Measurements from ENCODE around the gene SMAD3.

SMAD3 gene

DNA sequence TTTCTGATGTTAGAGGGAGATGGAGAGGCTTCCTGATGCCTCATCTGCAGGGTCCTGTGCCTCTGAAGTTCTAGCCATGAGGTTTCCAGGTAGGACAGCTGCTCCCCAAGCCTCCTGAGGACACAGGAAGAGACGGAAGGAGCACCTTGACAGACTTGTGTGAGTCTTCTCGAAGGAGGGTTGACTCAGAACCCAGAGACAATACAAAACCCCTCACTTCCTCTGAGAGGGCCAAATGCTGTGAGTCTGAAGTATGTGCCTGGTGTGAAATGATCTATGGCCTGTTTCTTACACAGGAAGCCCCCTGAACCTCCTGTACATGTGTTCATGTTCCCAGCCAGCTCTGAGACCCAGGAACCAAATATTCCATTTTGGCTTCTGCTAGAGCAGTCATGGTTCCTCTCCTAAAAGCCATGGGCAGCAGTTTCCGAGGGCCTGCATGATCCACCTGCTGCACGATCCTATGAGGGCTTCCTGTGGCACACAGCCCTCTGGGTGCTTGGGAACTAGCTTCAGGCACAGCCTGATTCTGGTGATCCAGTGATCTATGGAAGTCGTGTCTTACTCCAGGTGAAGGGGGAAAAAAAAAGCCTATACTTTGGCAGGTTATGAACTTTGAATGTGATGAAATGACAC lies 126.9 kb downstream of the SMAD3 start:
- in situ Hi-C loops (cut with MboI; ENCODE audit: low sequenced_read_pairs), result no loop called here

DNA sequence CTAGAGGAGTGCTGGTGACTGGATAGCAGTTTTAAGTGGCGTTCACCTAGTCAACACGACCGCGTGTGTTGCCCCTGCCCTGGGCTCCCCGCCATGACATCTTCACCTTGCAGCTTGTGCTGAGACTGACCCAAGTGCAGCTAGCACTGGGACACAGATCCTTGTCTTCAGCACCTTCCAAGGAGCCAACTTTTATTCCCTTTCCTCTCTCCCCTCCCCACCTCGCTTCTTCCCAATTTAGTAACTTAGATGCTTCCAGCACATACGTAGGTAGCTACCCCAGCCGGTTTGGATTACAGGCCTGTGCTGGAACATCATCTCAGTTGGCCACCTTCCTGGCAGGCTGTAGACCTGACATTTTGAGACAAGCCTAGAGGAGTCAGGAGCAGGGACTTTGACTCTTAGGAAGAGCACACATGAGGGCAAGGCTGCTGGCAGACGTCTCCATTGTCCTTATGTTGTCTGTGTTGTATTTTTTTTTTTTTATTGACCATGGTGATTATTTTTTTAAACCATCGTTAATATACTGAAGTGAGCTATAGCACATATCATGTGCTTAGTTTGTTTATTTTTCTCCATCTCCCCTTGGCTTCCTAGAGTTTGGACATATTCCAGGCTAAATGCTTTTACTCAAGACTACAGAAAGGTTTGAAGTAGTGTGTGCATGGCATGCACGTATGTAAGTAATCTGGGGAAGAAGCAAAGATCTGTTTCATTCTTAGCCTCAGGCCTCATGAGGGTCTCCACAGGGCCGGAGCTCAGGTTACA lies 128.0 kb downstream of the SMAD3 start:
- in situ Hi-C loops (cut with MboI; ENCODE audit: low sequenced_read_pairs), result no loop called here

DNA sequence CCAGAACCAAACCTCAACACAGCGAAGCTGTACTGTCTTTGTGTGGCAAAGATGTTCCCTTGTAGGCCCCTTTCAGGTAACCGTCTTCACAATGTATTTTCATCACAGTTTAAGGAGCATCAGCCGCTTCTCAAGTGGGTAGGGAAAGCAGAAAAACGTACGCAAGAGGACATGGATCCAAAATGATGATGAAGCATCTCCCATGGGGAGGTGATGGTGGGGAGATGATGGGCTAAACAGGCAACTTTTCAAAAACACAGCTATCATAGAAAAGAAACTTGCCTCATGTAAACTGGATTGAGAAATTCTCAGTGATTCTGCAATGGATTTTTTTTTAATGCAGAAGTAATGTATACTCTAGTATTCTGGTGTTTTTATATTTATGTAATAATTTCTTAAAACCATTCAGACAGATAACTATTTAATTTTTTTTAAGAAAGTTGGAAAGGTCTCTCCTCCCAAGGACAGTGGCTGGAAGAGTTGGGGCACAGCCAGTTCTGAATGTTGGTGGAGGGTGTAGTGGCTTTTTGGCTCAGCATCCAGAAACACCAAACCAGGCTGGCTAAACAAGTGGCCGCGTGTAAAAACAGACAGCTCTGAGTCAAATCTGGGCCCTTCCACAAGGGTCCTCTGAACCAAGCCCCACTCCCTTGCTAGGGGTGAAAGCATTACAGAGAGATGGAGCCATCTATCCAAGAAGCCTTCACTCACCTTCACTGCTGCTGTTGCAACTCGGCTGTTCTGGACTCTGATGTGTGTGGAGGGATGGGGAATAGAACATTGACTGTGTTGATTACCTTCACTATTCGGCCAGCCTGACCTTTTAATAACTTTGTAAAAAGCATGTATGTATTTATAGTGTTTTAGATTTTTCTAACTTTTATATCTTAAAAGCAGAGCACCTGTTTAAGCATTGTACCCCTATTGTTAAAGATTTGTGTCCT lies 129.0 kb downstream of the SMAD3 start:
- in situ Hi-C loops (cut with MboI; ENCODE audit: low sequenced_read_pairs), result no loop called here

DNA sequence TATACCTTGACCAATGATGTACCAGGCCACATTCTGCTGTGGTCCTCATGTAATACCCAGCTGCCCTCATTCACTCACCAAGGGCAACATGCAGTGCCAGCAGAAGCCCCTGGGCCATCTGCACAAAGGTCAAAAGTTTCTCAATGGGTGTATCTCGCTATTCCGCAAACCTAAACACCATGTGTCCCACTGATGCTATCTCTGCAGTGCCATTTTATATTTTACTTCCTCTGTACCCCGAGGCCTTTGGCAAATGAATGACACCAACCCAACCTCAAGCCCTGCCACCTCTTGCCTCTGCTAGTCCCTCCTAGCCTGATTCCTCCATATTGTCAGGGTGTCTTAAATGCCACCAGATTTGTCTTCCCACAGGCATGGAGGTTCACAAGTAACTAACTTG lies 129.9 kb downstream of the SMAD3 start:
- in situ Hi-C loops (cut with MboI; ENCODE audit: low sequenced_read_pairs), result no loop called here

DNA sequence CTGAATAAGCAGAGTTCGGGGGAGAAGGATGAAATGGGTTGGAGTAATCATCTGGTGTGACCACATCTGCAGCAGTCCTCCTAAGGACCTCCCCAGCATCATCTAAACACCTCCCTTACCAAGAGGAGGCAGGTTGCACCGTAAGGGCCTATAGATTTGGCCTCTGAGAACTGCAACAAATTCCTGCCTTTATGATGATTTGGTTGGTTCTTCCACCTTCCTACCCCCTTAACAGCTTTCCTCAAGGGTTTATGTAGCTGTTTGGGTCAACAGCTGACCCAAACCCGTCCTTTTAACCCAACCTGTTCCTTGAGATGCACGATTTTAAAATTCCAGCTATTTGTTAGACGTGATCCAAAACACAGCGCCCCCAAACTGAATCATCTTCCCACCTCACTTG lies 130.8 kb downstream of the SMAD3 start:
- in situ Hi-C loops (cut with MboI; ENCODE audit: low sequenced_read_pairs), result no loop called here

DNA sequence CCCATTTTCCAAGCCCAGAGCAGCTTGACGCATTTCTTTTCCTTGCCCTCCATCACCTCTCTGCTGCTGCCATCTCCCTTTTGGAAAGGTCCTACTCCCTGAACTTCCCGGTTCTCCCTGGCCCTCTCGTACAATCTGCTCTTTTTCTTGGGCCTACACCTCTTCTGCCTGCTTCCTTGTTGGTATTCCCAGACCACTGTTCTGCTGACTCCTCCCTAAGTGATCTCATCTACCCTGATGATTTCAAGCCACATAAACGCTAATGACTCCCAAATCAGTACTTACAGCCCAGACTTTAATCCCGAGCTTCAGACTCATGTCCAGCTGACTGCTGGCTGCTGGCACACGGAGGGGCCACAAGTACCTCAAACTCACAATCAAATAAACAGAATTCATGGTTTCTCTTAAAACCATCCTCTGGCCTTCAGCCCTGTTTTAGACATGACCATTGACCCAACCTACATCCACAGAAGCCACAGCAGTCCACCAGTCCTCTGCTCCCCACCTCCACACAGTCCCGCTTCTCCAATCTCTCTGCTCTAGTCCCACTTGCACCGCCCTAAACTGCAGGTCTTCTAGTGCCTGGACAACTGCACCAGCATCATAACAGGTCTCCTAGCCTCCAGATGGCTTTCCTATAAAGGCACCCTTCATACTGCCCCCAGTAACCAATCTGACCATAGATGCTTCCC lies 131.4 kb downstream of the SMAD3 start:
- in situ Hi-C loops (cut with MboI; ENCODE audit: low sequenced_read_pairs), result no loop called here

DNA sequence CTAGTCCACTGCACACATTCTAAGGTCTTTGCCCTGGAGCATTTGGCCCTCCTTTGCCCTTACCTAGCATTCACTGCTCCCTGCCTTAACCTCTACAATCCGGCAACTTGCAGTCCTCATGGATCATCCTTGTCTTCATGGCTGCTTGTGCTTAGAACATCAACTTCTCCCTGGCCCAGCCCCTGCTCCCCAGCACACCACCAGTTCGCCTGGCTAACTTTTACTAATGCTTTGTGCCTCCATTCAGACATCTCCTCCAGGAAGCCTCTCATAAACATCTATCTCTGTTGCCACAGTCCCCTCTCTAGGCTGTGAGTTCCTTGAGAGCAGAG lies 131.9 kb downstream of the SMAD3 start:
- in situ Hi-C loops (cut with MboI; ENCODE audit: low sequenced_read_pairs), result no loop called here

DNA sequence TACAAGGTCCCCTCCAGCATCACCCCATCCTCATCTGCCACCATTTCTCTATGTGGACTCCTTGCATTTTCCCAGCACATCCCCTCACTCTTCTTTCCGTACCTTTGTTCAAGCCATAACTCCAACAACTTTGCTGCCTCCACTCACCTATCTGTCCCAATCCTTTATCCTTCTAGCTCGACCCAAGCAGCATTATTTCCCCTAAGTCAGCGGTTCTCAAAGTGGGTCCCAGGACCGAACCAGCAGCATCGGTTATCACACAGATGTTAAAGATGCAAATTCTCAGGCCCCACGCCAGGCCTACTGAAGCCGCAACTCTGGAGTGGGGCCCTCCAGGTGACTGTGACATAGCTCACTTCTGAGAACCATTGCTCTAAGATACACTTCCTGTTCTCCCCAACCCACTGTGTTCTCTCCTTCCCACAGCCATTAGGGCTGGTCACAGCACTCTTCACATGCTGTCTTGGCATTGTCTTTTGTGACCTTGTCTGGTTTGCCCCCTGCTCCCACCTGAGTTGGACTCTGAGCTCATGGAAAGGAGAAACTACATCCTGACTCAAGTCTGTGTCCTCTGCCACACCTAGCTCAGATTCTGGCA lies 132.9 kb downstream of the SMAD3 start:
- in situ Hi-C loops (cut with MboI; ENCODE audit: low sequenced_read_pairs), result no loop called here

DNA sequence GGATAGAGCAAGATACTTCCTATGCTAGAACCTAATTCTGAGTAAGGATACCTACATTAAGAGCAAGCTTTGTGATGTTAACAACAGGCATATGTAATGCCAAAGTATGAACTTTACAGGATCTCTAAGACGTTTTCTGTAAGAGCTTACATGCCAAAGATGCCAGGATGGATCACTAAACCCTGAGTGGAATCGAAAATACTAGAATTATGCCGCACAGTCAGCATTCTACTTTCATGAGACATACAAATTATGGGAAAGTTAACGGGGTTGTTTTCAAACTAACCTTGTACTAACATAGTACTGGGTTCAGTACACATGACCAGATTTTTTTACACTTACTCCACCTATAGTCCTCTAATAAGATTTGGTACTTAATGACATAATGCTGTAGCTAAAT lies 134.0 kb downstream of the SMAD3 start:
- in situ Hi-C loops (cut with MboI; ENCODE audit: low sequenced_read_pairs), result no loop called here

DNA sequence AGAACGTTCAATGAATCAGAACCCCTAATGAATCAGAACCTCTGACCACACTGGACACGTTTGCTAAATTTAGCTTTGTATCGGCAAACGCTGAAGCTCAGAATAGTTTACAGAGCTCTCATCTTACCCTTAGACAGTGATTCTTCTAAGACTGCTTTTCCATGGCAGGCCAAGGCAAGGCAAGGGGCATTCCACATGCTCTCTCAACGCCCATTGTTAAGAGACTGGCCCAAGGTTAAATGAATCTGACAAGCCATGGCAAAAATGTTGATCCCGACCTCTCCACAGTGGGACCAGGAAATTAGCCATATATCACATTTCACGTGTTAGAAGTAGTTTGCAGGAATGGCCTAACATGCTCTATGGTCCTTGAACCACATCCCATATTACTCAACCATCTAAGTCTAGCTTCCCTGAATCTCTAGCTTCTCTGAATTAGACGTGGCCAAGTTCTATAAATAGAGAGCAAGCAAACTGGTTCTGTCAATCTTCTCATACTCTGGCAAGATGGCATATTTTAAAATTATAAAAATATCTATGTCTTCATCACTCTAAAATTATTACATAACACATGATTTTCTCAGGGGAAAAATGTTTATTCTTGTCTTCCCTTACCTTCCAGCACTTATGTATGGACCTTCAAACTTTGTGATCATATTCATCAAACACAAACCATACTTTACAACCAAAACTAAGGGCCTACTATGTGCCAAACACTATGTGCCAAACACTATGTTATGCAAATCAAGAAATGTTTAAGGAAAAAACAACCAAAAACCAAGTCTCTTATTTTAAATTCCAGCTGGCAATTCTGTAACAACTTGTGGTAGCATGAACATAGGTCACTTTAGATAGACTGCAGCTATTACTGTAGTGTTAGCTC lies 134.7 kb downstream of the SMAD3 start:
- in situ Hi-C loops (cut with MboI; ENCODE audit: low sequenced_read_pairs), result no loop called here

DNA sequence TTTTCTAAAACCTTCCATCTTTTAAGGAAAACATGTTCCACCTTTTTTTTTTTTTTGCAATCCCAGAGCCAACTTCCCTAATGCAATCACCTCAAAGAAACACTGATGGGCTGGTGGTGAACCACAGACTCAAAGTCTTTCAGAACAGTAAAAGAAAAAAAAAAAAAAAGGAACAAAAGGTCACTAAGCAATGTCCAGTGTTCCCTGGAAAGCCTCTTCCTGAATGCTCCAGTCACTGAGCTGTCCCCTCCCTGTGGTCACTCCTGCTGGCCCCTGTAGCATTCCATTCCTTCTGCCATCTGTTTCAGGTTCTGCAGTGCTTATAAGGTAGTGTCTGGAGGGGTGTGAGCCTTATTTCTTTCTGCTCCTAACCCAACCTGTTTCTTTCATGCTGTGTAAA lies 135.7 kb downstream of the SMAD3 start:
- in situ Hi-C loops (cut with MboI; ENCODE audit: low sequenced_read_pairs), result no loop called here

DNA sequence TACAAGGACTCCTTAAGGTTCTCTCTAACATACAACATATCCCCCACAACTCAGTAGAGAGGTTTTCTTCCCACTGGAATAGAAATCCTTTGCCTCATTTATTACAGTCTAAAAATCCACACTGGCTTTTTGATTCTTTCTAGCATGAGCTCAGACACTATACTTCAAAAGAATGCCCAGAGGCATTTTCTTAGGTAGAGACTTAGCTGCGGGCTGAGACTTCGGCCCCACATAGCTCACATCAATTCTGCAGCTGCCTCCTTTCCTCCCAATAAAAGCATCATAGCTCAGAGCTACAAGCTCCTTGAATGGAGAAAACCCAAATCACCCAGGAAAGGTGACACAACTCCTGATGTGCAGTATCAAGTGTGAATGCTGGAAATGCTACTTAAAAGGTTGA lies 136.7 kb downstream of the SMAD3 start:
- in situ Hi-C loops (cut with MboI; ENCODE audit: low sequenced_read_pairs), result no loop called here

DNA sequence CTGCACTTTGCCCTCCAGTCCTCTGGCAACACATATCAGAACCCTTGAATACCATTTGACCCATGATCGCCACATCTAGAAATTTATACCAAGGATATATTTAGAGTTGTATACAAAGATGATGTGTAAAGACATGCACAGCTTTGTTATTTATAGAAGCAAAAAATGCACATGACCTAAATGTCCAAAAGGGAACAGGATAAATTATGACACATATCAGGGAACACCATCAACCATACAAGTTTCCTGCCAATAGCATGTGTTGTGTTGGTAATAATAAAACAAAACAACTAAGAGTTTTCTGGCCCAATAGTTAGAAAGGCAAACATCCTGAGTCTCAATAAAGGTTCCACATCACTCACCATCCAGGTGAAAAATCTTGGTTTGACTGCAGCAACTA lies 137.6 kb downstream of the SMAD3 start:
- in situ Hi-C loops (cut with MboI; ENCODE audit: low sequenced_read_pairs), result no loop called here

DNA sequence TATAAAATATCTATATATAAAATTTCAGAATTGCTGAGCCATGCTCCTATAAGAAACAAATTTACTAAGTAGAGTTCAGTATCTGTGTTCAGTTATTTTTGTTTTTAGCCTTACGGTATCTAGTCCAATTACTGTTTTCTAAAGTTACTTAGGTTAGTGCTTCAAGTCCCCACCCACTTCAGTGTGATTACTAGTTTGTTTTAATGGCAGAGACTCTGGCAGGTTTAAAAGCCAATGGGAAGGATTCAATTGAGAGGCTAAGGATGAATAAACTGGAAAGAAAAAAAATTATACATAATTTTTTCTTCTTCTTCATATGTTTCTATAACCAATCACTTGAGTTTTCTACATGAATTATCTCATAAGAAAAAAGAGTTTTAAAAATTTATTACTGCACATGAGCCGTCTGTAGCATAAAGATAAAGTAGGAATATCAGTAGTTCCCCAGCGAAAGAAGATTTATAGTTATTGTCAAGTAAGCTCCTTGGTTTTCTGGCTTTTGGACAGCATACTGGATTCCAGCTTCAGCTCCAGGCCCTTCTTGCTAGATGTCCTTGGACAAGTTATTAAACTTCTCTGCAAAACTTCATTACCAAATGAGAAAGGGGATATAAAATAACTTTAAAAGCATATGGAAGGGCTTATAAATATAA lies 142.3 kb downstream of the SMAD3 start:
- in situ Hi-C loops (cut with MboI; ENCODE audit: low sequenced_read_pairs), result no loop called here

DNA sequence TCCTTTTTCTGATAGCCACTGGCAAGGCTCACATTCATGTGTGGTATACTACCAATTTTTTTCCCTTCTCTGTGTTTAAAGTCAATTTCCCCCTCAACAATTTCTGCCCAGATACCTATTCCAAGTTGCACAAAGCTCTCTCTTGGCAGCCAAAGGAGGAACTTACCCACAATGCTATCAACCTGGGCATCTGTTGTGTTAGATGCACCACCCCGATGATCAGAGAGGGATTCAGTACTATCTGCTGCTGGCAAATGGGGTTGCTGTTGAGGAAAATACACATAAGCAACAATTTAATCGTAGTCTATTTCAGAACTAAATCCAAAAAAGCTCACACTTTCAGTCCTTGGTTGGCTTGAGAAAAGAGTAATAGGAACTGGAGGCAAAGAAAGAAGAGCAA lies 143.0 kb downstream of the SMAD3 start:
- in situ Hi-C loops (cut with MboI; ENCODE audit: low sequenced_read_pairs), result no loop called here

DNA sequence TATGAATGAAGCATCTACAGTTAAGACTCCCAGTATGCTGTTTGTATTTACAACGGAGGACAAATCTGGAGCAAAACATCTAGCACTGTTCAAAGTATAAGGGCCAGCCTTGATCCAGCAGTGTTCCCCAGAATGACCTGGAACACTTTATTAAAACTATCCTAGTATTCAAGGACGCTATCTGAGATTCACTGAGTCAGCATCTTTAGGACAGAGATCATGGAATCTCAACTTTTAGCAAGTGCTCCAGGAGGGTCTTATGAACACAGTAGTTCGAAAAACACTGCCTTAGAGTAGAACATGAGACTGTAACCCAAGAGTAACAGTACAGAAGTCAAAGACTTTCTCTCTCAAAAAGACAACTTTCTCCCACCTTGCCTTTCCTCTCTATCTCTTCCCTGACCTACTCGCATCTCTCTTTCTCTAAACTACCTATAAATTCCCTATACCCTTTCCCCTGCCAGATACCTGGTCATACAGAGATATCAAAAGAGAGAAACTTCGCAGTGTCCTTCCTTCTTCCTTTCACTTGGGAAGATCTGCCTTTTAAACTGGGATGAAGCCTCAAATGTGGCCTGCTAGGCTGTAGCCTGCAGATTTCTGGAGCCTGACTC lies 145.3 kb downstream of the SMAD3 start:
- in situ Hi-C loops (cut with MboI; ENCODE audit: low sequenced_read_pairs), result no loop called here

DNA sequence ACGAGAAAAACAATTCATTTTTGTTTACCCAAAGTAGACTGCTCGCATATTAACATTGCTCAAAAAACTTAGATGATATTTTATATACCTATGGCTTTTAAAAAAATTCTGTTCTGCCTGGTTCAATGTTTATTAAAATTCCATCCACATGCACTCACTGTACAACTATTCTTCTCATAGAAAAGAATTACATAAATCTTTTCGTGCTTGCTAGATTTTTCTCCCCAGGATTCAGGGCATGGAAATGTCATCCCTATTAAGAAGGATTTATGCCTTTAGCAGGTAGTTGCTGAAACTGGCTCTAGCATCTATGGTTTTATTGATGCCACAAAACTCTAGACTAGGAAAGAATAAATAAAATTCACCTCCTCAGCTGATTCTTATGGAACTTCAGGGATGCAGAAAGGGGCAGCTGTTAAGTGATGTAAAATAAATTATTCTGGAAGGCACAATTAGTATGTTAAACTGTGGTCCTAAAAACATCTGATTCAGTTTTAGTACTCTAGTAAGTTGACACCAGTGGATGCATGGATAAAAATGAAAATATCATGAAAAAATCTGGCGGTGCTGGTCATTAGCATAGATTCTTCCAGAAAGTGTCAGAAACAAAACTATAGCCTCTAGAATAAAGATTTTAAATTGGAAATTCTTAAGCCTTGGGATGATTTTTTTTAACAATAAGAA lies 147.4 kb downstream of the SMAD3 start:
- in situ Hi-C loops (cut with MboI; ENCODE audit: low sequenced_read_pairs), result no loop called here

DNA sequence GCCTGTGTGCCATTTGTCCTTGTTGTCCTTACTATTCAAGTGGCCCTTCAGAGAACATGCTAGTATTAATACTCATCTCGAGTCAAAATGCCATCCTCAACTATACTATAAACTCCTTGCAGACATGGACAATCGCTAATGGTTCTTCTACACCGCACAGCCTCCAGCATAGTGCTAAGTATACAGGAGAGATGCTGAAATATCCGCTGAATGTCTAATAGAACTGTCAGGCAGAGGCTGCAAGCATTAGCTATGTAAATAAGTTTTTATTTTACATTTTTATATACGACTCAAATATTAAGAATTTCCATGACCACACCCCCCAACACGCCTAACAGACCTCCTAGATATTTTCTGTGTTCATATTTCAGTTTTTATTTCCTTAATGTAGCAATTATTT lies 149.7 kb downstream of the SMAD3 start:
- in situ Hi-C loops (cut with MboI; ENCODE audit: low sequenced_read_pairs), result no loop called here

All from hTERT RPE-1 (cell line).